OCI-LY1 (cell line): ENCODE results near the gene AQR.

Source experiments
- EZH2 ChIP-seq: fragments of 200-600 bp; sonication (generic), shearing (Covaris generic); IDR thresholded peaks from 2 replicates; pipeline ENCODE4 v1.8.0; 2017; ENCODE audit warnings: borderline replicate concordance, mixed run types, mild to moderate bottlenecking, antibody characterized with exemption, low read length, moderate library complexity, mixed read lengths
- TF ChIP-seq, protein P1 (sequence below): fragments of 200-600 bp; sonication (generic), shearing (Covaris generic); IDR thresholded peaks from 2 replicates; pipeline ENCODE4 v1.5.1; 2017; ENCODE audit warnings: mild to moderate bottlenecking, antibody characterized with exemption, low read length, moderate library complexity, mixed read lengths

DNA sequence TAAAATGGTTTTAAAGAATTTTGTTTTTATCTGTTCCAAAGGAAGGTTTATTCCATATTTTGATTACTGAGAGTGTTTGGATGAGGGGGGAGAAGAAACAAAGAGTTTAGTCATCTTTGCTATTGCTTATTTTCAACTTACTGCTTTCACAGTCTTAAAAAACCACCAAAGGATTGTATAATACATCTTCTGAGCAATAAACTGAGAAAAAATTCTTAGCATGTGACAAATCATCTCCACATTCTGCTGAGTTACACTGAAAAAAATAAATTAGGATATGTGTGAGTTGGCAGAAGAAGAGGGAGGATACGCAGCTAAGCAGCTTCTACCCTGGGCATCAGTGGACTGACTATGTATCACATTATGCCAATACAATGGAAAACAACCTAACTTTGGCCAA, 151.0 kb downstream of the AQR start:
- TF ChIP-seq, protein P1, sequence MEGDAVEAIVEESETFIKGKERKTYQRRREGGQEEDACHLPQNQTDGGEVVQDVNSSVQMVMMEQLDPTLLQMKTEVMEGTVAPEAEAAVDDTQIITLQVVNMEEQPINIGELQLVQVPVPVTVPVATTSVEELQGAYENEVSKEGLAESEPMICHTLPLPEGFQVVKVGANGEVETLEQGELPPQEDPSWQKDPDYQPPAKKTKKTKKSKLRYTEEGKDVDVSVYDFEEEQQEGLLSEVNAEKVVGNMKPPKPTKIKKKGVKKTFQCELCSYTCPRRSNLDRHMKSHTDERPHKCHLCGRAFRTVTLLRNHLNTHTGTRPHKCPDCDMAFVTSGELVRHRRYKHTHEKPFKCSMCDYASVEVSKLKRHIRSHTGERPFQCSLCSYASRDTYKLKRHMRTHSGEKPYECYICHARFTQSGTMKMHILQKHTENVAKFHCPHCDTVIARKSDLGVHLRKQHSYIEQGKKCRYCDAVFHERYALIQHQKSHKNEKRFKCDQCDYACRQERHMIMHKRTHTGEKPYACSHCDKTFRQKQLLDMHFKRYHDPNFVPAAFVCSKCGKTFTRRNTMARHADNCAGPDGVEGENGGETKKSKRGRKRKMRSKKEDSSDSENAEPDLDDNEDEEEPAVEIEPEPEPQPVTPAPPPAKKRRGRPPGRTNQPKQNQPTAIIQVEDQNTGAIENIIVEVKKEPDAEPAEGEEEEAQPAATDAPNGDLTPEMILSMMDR: no peak
- TF ChIP-seq EZH2: no peak
